HG03060 (cell line): ENCODE data around the gene D2HGDH.
"Not testable (repeated sequence)": the region's sequence is repeated elsewhere in the genome, so short reads cannot be mapped to it uniquely, and the experiment has no call there.

Source experiments
- ATAC-seq: cut with Tn5 transposase; IDR thresholded peaks from one replicate; pipeline ENCODE4 v1.9.1; 2021; ENCODE audit warnings: low read depth, moderate number of reproducible peaks; ENCODE audit not compliant: unreplicated experiment

The D2HGDH gene

GRCh38 chr2:241782053-241782452 is 47.6 kb downstream of the D2HGDH start:
- ATAC-seq = not testable (repeated sequence)

GRCh38 chr2:241788135-241788534 is 53.7 kb downstream of the D2HGDH start:
- ATAC-seq = no peak

GRCh38 chr2:241788572-241788971 is 54.1 kb downstream of the D2HGDH start:
- ATAC-seq = no peak

- not testable (repeated sequence) for ATAC-seq
These were observed 57.0 kb downstream of the D2HGDH start for GRCh38 chr2:241791385-241791784.

- ATAC-seq = no peak
These were observed 59.0 kb downstream of the D2HGDH start for GRCh38 chr2:241793385-241793784.

- no peak for ATAC-seq
These were observed 59.9 kb downstream of the D2HGDH start for GRCh38 chr2:241794250-241794823.

- no peak for ATAC-seq
These were observed 60.9 kb downstream of the D2HGDH start for GRCh38 chr2:241795021-241795999.

- no peak for ATAC-seq
These were observed 61.8 kb downstream of the D2HGDH start for GRCh38 chr2:241796209-241796608.

- ATAC-seq = no peak
These were observed 62.2 kb downstream of the D2HGDH start for GRCh38 chr2:241796610-241797138.

- no peak for ATAC-seq
These were observed 63.1 kb downstream of the D2HGDH start for GRCh38 chr2:241797441-241798080.

- no peak for ATAC-seq
These were observed 63.7 kb downstream of the D2HGDH start for GRCh38 chr2:241798081-241798630.

GRCh38 chr2:241798631-241799521 is 64.4 kb downstream of the D2HGDH start:
- ATAC-seq = no peak

GRCh38 chr2:241799522-241800197 is 65.2 kb downstream of the D2HGDH start:
- ATAC-seq = no peak

- ATAC-seq = not testable (repeated sequence)
These were observed 65.9 kb downstream of the D2HGDH start for GRCh38 chr2:241800198-241800903.

GRCh38 chr2:241801611-241802420 is 67.4 kb downstream of the D2HGDH start:
- ATAC-seq = no peak

- no peak for ATAC-seq
These were observed 68.2 kb downstream of the D2HGDH start for GRCh38 chr2:241802421-241803318.
